Measurements from ENCODE around the gene ADAM12. TPM values are rescaled to one million over a fixed set of nuclear protein-coding genes. Genes with fewer than 3 reads are reported as not detected.

The ADAM12 gene
- total RNA-seq, 4 donors from 2014 or later = 0.78 to 10.5 (median 1.2) TPM

GRCh38 chr10:126288547-126289493 is 99.5 kb downstream of the ADAM12 start:
- 87 to 92% methylated on average over 12 to 14 of the region's 16 CpGs for WGBS, 2 donors
- H3K36me3 ChIP-seq = no peaks in the 10 kb centered on the region
- H3K4me3 ChIP-seq = no peak overlapping the region
- no peak for DNase-seq (ENCODE audit: low spot score in 2 of 2)
- H3K27me3 ChIP-seq = no peaks in the 10 kb centered on the region
- H3K27ac ChIP-seq = no peak overlapping the region
- H3K4me1 ChIP-seq = no peaks in the 10 kb centered on the region
- H3K9me3 ChIP-seq = no peaks in the 10 kb centered on the region
- no peak for TF ChIP-seq CTCF (IDR thresholded peaks at IDR 0.05)
- no peak for TF ChIP-seq EP300 (IDR thresholded peaks at IDR 0.05)
- no peak for TF ChIP-seq POLR2A (IDR thresholded peaks at IDR 0.05)

- no peak for TF ChIP-seq POLR2A (IDR thresholded peaks at IDR 0.05)
- TF ChIP-seq CTCF (IDR thresholded peaks at IDR 0.05) = no peak
- TF ChIP-seq EP300 (IDR thresholded peaks at IDR 0.05) = no peak
- H3K36me3 ChIP-seq = no peaks in the 10 kb centered on the region
- no peak overlapping the region for H3K27ac ChIP-seq
- 56 to 75% methylated on average over 6 of the region's 6 CpGs for WGBS, 2 donors
- no peak for DNase-seq (ENCODE audit: low spot score in 2 of 2)
- H3K4me1 ChIP-seq = no peaks in the 10 kb centered on the region
- no peak overlapping the region for H3K4me3 ChIP-seq
- no peaks in the 10 kb centered on the region for H3K27me3 ChIP-seq
- no peaks in the 10 kb centered on the region for H3K9me3 ChIP-seq
Observed at GRCh38 chr10:126286256-126286780, 102.0 kb downstream of the ADAM12 start.

GRCh38 chr10:126283307-126283706 is 105.0 kb downstream of the ADAM12 start:
- WGBS, 2 donors = 73 to 82% methylated on average over 3 of the region's 3 CpGs
- DNase-seq (ENCODE audit: low spot score in 2 of 2) = no peak

GRCh38 chr10:126278851-126279250 is 109.4 kb downstream of the ADAM12 start:
- Histone ChIP-seq H3K9me3 (no peaks in the 10 kb centered on the region), H3K27ac (no peak overlapping the region), H3K36me3 (no peaks in the 10 kb centered on the region), H3K4me1 (no peaks in the 10 kb centered on the region), H3K4me3 (no peak overlapping the region), H3K27me3 (no peaks in the 10 kb centered on the region)
- 49 to 59% methylated on average over 6 of the region's 6 CpGs for WGBS, 2 donors
- TF ChIP-seq CTCF (IDR thresholded peaks at IDR 0.05) = no peak
- no peak for TF ChIP-seq EP300 (IDR thresholded peaks at IDR 0.05)
- TF ChIP-seq POLR2A (IDR thresholded peaks at IDR 0.05) = no peak
- DNase-seq (ENCODE audit: low spot score in 2 of 2) = no peak

More at GRCh38 chr10:126283307-126283706, 105.0 kb downstream of the ADAM12 start:
- TF ChIP-seq EP300 (IDR thresholded peaks at IDR 0.05) (no peak), POLR2A (IDR thresholded peaks at IDR 0.05) (no peak), CTCF (IDR thresholded peaks at IDR 0.05) (no peak)
- Histone ChIP-seq H3K4me3 (no peak overlapping the region), H3K27ac (no peak overlapping the region), H3K9me3 (no peaks in the 10 kb centered on the region), H3K36me3 (no peaks in the 10 kb centered on the region), H3K27me3 (no peaks in the 10 kb centered on the region), H3K4me1 (no peaks in the 10 kb centered on the region)

- no peak for DNase-seq (ENCODE audit: low spot score in 2 of 2)
- TF ChIP-seq POLR2A (IDR thresholded peaks at IDR 0.05) = no peak
- no peak for TF ChIP-seq CTCF (IDR thresholded peaks at IDR 0.05)
- no peak for TF ChIP-seq EP300 (IDR thresholded peaks at IDR 0.05)
- H3K36me3 ChIP-seq = no peaks in the 10 kb centered on the region
- no peaks in the 10 kb centered on the region for H3K27me3 ChIP-seq
- no peaks in the 10 kb centered on the region for H3K4me1 ChIP-seq
- WGBS, 2 donors = 55 to 60% methylated on average over 5 of the region's 5 CpGs
- H3K4me3 ChIP-seq = no peak overlapping the region
- no peak overlapping the region for H3K27ac ChIP-seq
- H3K9me3 ChIP-seq = no peaks in the 10 kb centered on the region
Observed at GRCh38 chr10:126277181-126277580, 111.1 kb downstream of the ADAM12 start.
